Bronchial epithelial cell (primary cell): ENCODE measurements around the gene PCDHGB3. TPM values are rescaled to one million over a fixed set of nuclear protein-coding genes. Genes with fewer than 3 reads are reported as not detected.

Experiments
- DNase-seq: peaks from one replicate; pipeline ENCODE4 v3.0.0-alpha.2; 2010; ENCODE audit warnings: low read depth
- FAIRE-seq: peaks from 2 replicates; lab custom pipeline; 2011; peaks lifted over from hg19 to GRCh38; lab: Jason Lieb, UNC
- H3K27me3 ChIP-seq: 2 replicates; pipeline ENCODE4 v1.5.1; 2011; ENCODE audit warnings: low read length; ENCODE audit not compliant: control insufficient read depth, insufficient read depth
- H3K36me3 ChIP-seq: 2 replicates; pipeline ENCODE4 v1.5.1; 2011; ENCODE audit warnings: low read length; ENCODE audit not compliant: control insufficient read depth, insufficient read depth
- H3K4me3 ChIP-seq: 2 replicates; pipeline ENCODE4 v1.5.1; 2011; ENCODE audit warnings: mild to moderate bottlenecking, low read depth, low read length, control low read depth
- CTCF ChIP-seq: IDR thresholded peaks from 2 replicates; pipeline ENCODE4 v1.5.1; 2011; ENCODE audit warnings: mild to moderate bottlenecking, moderate library complexity, low read length, control low read depth, inconsistent platforms; ENCODE audit not compliant: insufficient read depth, severe bottlenecking
- total RNA-seq: library from RNA; depleted of rRNA; stranded (reverse); fragments of >200 nt; gene quantifications from 2 replicates; pipeline ENCODE4 v1.2.1, GENCODE V29; 2014

PCDHGB3 gene
- total RNA-seq, 1 donor from 2014 or later: under 0.01 TPM

GRCh38 chr5:141349917-141350619 is 20.0 kb upstream of the PCDHGB3 start, which contains the start of gene PCDHGB1:
TSS of gene PCDHGB1 (plus strand) at chr5:141350099. CDS start at chr5:141350261, 162 bp downstream.
- H3K36me3 ChIP-seq: no peaks in the 10 kb centered on the region
- TF ChIP-seq CTCF: peak; percentile 58
- H3K27me3 ChIP-seq: no peaks in the 10 kb centered on the region
- FAIRE-seq: peak; percentile 23
- DNase-seq: peak; percentile 18
- peak within 1 kb of the TSS; percentile 9 for H3K4me3 ChIP-seq

GRCh38 chr5:141351591-141351990 is 18.5 kb upstream of the PCDHGB3 start:
- FAIRE-seq (no peak), DNase-seq (no peak)
- Histone ChIP-seq H3K27me3 (no peaks in the 10 kb centered on the region), H3K4me3 (no peak overlapping the region), H3K36me3 (no peaks in the 10 kb centered on the region)
- TF ChIP-seq CTCF: no peak

- Histone ChIP-seq H3K4me3 (peak within 1 kb of the TSS; percentile 3), H3K27me3 (peaks cover 3% of the 10 kb centered on the region), H3K36me3 (no peaks in the 10 kb centered on the region)
- no peak for DNase-seq
- peak; percentile 15 for TF ChIP-seq CTCF
- FAIRE-seq: no peak
Observed at GRCh38 chr5:141354900-141355469, 15.1 kb upstream of the PCDHGB3 start, which contains the start of gene PCDHGA4. TSS of gene PCDHGA4 (plus strand) at chr5:141355021. CDS start at chr5:141355108, 87 bp downstream.

GRCh38 chr5:141355641-141356040 is 14.4 kb upstream of the PCDHGB3 start:
- DNase-seq (no peak), FAIRE-seq (no peak)
- no peak for TF ChIP-seq CTCF
- H3K27me3 ChIP-seq: peaks cover 5% of the 10 kb centered on the region
- H3K4me3 ChIP-seq: no peak overlapping the region
- no peaks in the 10 kb centered on the region for H3K36me3 ChIP-seq

- TF ChIP-seq CTCF: no peak
- H3K4me3 ChIP-seq: no peak overlapping the region
- no peak for FAIRE-seq
Observed at GRCh38 chr5:141356133-141356532, 13.9 kb upstream of the PCDHGB3 start.

GRCh38 chr5:141356950-141357349 is 13.1 kb upstream of the PCDHGB3 start:
- Histone ChIP-seq H3K4me3 (no peak overlapping the region), H3K36me3 (no peaks in the 10 kb centered on the region), H3K27me3 (peaks cover 5% of the 10 kb centered on the region)
- no peak for TF ChIP-seq CTCF
- FAIRE-seq (no peak), DNase-seq (no peak)

More at GRCh38 chr5:141356133-141356532, 13.9 kb upstream of the PCDHGB3 start:
- peaks cover 5% of the 10 kb centered on the region for H3K27me3 ChIP-seq
- no peaks in the 10 kb centered on the region for H3K36me3 ChIP-seq
- no peak for DNase-seq
